LHCN-M2 (cell line): ENCODE data around the gene PLCD4. TPM values are rescaled to one million over a fixed set of nuclear protein-coding genes. Genes with fewer than 3 reads are reported as not detected.

ENCODE experiments used
- DNase-seq: peaks from one replicate; pipeline ENCODE4 v3.0.0-alpha.2; 2012; ENCODE audit warnings: low read depth
- polyA plus RNA-seq: library from polyadenylated mRNA; unstranded; fragments of >200 nt; gene quantifications from one replicate; pipeline ENCODE4 v1.2.1, GENCODE V29; 2012; ENCODE audit warnings: missing spikeins
- total RNA-seq: library from RNA; depleted of rRNA; stranded (reverse); fragments of >200 nt; gene quantifications from 2 replicates; pipeline ENCODE4 v1.2.3, GENCODE V29; 2014; rRNA removed

PLCD4 gene
- 6.6 and 9.5 TPM in 2 replicates for total RNA-seq
- polyA plus RNA-seq, result 6.0 TPM

DNA sequence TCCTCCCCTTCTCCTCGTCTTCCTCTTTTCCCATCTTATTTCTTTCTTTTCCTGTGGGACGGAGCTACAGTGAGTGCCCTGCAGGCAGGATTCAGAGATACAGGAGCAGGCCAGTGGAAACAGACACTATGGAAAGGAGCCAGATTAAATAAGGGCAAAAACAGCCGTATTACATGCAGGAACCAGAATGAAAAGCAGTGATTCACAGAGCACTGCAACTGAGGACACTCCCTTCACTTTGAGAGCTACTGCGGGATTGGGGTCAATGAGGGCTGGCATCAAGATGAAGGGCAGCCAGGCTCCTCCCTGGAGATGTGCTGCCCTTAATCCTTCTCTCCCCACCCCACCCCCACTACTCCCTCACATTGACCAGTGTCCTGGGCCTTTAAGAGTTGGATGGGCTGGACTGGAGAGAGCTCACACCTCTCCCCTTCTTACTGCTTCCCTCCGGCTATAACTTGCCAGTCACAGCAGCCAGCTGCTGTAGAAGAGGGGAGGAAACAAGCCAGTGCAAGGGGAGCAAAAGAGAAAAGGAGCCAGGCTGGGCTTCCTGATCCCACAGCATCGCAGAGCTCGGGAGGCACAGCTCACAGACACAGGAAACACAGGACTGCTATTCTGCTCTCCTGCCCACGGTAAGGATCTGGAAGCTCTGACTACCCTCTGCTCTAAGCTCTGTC, at the start of gene PLCD4:
PLCD4 (plus strand) TSS at position 464 of the 680 bp plus-strand sequence. CDS start 7,841 bp downstream, outside the sequence.
- peak; percentile 98 for DNase-seq

DNA sequence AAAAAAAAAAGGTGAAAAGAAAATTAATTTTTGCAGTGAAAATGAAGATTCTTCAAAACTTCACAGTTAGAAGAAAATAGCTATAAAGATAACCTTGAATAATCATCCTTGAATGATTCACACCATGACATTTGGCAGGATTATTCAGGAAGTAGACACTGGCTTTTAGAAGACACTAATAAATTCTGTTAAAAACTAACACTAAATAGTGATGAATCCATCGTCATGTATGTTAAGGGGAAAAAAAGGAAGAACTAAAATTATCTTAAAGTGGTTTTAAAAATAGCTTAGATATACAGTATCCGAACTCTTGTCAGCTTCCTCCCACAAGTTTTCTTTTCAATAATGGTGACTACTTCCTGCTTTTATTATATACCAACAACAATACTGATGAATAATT, 49.8 kb upstream of the PLCD4 start:
- no peak for DNase-seq

DNA sequence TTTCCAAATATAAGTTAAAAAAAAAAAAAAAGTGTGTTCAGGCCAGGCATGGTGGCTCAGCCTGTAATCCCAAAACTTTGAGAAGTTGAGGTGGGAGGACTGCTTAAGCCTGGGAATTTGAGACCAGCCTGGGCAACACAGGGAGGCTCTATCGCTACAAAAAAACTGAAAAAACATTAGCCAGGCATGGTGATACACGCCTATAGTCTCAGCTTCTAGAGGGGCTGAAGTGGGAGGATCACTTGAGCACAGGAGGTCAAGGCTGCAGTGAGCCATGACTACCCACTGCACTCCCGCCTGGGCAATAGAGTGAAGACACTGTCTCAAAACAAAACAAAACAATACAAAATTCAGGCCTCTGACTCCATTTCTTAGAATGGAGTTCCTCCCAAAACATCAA, 48.7 kb upstream of the PLCD4 start:
- DNase-seq, result no peak

DNA sequence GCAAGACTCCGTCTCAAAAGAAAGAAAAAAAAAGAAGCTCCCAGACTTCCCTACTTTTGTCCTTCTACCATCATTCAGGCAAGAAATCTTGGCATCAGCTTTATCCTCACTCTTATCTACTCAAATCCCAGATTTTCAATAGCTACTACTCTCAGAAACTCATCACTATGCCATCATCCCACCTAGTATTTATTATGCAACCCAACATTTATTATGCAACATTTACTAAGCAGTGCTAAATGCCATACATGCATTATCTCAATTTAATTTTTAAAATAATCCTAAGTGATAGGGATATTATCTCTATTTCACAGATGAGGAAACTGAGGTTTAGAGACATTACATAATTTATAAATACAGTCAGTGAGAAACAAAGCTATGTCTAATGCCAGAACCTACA, 43.6 kb upstream of the PLCD4 start:
- DNase-seq, result no peak

DNA sequence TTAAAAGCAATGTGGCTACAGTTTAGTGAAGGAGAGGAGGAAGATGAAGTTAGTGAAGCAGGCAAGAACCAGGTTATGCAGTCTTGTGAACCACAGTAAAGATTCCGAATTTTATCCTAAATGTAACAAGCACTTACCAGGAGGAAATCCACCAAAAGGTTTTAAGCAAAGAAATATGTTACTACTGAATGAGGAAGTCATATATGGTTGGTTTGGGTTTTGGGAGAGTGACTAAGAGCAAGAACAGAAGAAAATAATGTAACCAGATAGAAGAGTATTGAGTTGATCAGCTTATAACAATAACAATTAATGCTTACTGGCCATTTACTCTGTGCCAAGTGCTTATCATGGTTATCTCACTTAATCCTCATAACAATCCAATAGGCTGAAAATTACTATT, 41.4 kb upstream of the PLCD4 start:
- no peak for DNase-seq

DNA sequence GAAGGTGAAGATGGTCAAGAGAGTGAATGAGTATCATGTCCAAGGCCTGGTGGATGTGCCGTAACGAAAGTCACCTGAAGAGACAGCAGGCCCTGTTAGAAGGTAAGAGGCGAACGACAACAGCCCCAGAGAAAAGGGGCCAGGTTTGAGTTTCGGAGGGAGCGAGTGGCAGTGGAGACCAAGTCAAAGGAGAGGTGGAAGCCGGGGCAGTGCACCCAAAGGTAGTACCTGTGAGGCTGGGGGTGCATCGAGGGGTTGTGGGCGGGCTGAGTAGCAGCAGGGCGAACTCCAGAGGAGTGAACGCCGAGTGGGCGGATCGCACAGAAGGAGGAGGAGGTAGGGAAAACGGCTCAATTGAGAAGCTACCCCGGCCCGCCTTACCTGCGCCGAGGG, 39.9 kb upstream of the PLCD4 start:
- no peak for DNase-seq

DNA sequence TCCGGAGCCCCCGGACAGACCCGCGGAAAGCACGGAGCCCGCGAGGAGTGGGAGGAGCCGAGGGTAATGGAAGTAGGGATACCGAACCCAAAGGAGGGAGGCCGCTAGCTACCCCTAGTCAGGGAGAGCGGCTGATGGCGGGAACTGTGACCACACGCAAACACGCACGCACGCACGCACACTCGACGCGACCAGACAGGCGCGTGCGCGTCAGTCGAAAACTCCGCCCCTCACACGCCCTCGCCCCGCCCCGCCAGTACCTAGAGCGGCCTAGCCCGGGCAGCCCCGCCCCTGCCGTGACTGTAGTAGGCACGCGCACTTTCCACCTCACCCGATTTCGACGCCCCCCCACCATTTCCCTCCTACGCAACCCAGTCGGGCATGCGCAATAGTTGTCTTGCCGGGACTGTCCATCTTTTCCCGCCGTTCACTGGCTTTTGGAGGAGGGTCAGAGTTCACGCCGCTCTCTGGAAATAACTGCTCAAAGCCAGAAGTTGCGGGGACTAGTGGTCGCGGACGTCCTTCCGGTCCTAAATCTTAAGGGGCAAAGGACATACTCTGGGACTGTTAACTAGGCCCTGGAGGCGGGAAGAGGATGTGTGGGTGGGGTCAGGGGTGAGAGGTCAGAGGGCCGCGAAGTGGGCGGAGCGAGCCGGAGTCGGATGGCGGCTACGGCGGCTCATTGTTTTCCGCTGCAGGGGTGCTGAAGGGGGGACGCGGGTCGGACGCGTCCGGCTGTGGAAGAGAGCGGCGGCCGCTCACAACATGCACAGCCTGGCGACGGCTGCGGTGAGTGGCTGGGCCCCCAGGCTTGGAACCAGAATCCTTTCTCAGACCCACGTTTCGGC, 39.3 kb upstream of the PLCD4 start, which contains the start of the genes CNOT9 and USP37:
CNOT9 (plus strand) TSS at position 650 of the 848 bp plus-strand sequence; CDS start at position 766, 116 bp downstream.
USP37 (minus strand) TSS at position 162 of the 848 bp plus-strand sequence. CDS start 9,698 bp downstream, outside the sequence.
- peak; percentile 98 for DNase-seq

DNA sequence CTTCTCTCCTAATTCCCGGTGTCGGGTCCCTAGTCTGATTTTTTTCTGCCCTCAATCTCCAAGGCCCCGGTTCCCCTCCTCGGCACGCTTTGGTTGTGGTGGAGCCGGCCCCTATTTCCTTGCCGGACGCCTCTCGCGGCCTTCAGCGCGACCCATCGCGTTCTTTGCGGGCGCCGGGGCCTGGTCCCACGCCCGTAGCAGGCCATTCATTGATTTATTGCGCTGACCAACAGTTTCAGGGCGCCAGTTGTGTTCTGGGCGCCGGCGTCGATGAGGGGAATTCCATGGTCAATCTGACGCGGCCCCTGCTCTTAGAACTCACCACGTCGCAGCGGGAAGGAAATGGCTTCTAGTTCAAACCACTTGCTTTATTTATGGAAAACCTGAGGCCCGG, 38.7 kb upstream of the PLCD4 start:
- DNase-seq, result peak; percentile 71

DNA sequence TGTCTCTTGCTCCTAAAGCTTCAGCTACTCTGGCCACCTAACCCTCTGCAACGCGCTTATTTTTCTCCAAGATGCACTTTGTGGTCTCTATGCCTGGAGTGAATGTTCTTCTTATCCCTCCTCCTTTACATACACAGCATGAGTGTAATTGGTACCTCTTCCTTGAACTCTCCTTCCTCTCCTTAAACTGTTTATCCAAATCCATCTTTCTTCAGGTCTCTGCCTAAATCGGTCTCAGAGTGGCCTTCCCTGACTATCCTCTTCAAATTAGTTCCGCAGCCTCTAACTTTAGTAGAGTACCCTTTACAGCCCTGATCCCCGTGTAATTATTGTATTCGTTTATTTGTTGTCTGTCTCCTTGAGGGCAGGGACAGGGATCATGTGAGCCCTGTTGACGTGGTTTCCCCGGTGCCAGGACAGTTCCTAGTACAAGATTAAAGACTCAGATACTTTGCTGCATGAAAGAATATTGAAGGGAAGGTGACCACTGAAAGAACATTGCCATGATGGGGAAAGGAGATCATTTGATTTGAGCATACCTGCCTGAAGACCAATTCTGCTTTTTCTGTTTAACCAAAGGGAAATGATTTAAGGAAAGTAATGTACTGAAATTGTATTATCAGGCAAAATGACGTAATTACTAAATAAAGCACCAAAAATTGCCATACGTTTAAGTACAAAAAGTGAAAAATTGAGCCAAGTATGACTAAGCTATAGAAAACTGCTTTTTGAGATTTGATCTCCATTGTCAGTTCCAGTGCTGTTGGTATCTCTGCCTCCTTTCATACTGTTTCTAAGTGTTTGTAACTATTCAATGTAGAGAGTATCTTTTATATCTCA, 37.8 kb upstream of the PLCD4 start:
- DNase-seq, result peak; percentile 44

DNA sequence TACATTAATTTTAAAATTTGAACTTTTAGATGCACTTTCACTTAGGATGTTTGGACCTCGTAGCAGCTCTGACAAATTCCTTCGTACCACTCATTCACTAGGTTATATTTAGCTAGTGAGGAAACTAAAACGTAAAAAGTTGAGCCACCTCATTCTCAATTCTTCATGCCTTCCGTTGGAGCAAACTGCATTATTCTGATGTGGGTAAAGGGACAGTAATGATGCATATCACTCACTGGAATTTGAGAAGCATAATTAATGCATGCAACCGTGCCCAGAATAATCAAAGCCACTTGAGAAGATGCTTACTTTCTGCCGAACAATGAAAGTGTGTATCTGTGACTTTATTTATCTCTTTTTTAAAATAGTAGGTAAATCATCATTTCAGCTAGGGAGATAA, 36.8 kb upstream of the PLCD4 start:
- peak; percentile 19 for DNase-seq

DNA sequence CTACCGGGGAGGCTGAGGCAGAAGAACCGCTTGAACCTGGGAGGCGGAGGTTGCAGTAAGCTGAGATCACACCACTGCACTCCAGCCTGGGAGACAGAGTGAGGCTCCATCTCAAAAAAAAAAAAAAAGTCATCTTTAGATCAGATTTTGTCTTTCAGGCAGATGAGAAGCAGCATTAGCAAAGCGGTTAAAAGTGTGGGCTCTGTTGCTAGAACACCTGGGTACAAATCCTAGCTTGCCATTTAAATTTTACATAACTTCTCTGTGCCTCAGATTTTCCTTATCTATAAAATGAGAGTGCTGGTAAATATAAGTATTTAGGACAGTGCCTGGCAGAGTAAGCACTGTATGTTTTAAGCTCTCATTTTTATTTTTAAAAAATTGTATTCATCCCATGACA, 30.8 kb upstream of the PLCD4 start:
- no peak for DNase-seq

DNA sequence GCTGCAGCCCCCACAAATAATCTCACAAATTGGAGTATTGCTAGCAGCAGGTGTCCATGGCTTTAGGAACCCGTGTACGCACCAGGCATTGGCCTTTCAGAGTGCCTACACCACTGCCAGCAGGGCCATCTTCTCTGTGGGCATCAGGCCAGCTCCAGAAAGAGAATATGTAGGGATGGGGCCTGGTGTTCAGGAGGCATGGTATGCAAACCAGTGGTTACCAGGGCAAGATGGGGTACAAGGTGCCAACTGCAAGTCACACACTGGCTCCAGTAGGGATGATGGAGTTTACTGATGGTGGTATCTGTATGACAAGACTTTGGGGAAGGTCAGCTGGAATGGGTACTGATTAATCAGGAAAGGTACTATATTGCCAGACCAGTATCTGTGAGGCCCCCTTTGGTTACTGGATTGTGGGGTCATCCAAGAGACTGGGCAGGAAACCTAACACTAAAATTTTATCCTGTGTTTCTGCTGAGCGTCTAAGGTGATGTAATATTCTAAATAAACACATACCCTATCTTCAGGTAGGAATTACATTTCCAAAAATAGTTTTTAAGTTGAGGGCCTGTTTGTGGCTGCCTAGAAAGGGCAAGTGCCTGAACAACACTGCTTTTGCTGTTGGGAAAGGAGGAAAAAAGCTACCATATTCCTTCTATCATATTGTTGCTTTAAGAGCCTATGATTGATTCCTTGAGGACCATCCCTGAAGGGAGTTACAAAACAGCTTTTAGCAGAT, 30.0 kb upstream of the PLCD4 start:
- DNase-seq, result no peak

DNA sequence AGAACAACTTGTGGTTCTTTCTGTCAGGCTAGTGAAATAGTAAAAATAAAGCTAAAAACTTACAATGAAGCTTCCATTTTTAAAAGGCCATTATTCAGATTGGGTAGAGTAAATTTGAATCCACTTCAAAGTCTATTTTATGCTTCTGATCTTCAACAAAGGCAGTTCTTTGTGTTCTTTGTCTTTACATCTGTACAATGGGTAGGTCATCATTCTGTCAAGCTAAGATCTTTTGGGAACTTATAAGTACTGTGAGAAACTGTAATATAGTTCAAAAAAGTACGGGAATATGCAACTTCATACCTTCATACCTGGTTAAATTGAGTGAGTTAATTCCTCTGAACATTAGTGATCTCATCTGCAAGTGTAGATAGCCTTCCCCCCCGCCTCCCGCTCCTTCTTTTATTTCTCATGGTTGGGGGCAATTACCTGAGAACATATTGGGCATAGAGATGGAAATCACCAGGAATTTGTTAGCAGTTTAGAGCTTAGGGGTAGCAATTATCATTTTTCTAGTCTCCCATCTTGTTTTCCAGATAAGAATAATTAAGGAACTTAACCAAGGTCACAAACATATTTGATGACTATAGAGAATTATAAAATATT, 29.3 kb upstream of the PLCD4 start:
- no peak for DNase-seq

DNA sequence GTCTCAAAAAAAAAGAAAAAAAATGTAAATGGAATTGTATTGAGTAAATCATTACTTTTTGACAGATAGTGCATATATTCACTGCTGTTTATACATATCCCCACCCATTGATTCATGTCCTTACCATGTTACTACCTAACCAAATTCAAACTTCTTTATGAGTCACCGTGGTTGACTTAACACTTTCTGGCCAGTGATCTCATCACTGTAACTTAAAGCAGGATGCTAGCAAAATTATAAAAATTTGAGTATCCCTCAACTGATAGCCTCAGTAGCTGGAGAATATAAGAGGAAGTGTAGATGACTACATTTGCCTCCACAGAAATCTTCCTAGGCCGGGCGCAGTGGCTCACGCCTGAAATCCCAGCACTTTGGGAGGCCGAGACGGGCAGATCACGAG, 25.6 kb upstream of the PLCD4 start:
- DNase-seq, result peak; percentile 83

DNA sequence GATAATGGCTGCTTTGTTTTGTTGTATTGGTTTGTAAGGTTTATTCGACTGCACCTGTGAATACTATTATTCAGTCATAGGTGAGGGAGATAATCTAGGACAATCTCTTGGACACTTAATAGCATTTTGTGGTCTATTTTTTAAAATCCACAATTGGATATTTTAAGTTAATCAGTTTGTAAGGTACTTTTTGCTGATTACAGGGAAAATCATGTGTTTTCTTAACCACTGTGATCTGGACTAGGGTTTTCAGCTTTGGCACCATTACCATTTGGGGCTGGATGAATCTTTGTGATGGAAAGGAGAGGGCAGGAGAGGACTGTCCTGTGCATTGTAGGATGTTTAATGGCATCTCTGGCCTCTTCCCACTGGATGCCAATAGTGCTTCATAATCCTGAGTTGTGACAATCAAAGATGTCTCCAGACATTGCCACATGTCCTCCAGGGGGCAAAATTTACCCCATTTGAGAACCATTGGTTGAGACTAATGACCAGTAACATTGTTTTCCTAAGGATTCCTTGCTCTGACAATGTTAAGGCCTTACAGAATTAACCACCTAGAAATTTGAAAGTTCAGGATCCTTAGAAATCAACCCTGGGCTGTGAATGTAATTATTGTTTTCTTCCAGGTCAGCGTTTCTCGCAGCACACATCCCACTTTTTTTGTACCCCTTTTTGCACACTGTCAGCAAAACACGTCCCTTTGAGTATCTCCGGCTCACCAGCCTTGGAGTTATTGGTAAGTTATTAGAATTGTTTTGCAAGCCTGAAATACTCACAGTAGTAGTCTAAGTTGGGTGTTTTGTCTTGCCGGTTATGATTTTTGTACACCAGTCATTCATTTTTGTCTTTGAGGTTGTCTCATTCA, 23.5 kb upstream of the PLCD4 start:
- no peak for DNase-seq

DNA sequence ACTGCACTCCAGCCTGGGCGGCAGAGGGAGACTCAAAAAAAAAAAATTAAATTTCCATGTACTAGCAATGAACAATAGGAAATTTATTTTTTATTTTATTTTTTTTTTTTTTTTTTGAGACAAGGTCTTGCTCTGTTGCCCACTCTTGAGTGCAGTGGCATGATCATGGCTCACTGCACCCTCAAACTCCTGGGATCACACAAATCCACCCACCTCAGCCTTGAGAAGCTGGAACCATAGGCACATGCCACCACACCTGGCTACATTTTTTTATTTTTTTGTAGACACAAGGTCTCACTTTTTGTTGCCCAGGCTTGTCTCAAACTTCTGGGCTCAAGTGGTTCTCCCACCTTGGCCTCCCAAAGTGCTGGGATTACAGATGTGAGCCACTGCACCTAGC, 22.2 kb upstream of the PLCD4 start:
- no peak for DNase-seq

DNA sequence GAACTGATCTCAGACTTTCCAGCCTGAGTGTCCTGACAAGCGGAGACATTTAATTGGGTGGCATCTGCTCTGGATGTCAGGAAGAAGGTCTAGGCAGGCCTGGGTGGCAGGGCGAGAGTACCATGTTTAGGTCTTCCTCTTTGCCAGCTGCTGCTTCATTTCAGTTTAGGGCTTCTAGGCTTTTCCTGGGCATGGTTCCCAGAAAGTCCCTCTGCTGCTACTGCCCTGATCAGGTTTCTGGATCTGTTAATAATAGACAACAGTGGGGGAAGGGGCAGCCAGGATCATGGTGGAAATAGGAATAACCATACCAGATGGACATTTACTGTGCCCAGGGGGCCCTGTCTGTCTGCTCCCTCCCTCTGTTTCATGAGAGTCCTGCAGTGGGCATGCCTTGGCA, 2.3 kb upstream of the PLCD4 start:
- DNase-seq, result peak; percentile 94

DNA sequence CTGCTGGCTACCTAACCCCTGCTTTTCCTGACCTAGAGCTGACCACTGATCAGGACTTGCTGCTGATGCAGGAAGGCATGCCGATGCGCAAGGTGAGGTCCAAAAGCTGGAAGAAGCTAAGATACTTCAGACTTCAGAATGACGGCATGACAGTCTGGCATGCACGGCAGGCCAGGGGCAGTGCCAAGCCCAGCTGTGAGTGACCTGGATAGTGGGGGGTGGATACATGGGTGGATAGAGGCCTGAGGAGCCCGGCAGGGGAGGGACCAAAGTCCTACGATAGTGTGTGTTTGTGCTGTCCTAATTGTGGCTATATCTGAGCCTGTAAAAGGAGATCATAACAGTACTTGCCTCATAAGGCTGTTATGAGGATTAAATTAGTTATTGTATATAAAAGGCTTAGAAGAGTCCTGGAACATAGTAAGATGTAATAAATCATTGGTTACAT, 8.2 kb downstream of the PLCD4 start:
- no peak for DNase-seq

DNA sequence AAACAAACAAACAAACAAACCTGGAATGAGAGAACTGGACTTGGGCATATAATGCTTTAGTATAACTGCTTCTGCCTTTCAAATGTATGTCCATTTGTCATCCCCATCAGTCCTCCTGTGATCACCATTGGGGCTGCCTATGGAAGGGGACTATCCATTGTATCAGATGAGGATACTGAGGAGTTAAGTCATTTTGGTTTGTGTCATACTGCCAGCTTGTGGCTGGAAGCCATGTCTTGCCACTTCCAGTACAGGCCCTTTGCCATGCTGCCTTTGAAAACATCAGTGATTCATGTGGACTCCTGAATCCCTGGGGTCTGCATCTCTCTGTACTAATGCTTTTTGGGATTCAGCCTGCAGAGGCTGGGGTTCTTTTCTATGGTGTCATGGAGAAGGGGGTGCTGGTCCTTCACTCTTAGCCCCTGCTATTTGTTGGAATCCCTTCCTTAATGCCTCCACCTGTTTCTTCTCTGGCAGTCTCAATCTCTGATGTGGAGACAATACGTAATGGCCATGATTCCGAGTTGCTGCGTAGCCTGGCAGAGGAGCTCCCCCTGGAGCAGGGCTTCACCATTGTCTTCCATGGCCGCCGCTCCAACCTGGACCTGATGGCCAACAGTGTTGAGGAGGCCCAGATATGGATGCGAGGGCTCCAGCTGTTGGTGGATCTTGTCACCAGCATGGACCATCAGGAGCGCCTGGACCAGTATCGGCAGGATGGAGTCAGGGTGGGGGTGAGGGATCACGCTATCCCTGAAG, 10.6 kb downstream of the PLCD4 start:
- DNase-seq, result peak; percentile 50
